ENCODE data around the gene LGALS12.
"Not testable (repeated sequence)": the region's sequence is repeated elsewhere in the genome, so short reads cannot be mapped to it uniquely, and the experiment has no call there.

LGALS12 gene

GRCh38 chr11:63506876-63507275 lies 992 bp downstream of the LGALS12 start:
- DNase-seq, result no peak

GRCh38 chr11:63507511-63507910 lies 1.6 kb downstream of the LGALS12 start:
- no peak for DNase-seq

GRCh38 chr11:63508009-63508408 lies 2.1 kb downstream of the LGALS12 start:
- DNase-seq, result no peak

- no peak for DNase-seq
Measured at GRCh38 chr11:63508745-63509144, 2.9 kb downstream of the LGALS12 start.

GRCh38 chr11:63510360-63511047 lies 4.6 kb downstream of the LGALS12 start:
- DNase-seq, result peak; percentile 59

- DNase-seq, result no peak
Measured at GRCh38 chr11:63511048-63511748, 5.3 kb downstream of the LGALS12 start.

GRCh38 chr11:63512816-63513215 lies 6.9 kb downstream of the LGALS12 start:
- no peak for DNase-seq

GRCh38 chr11:63516109-63516508 lies 10.2 kb downstream of the LGALS12 start:
- no peak for DNase-seq

- no peak for DNase-seq
Measured at GRCh38 chr11:63517156-63517555, 11.3 kb downstream of the LGALS12 start.

- no peak for DNase-seq
Measured at GRCh38 chr11:63518548-63518947, 12.7 kb downstream of the LGALS12 start.

GRCh38 chr11:63520606-63521170 lies 14.8 kb downstream of the LGALS12 start:
- no peak for DNase-seq

- no peak for DNase-seq
Measured at GRCh38 chr11:63521896-63522295, 16.0 kb downstream of the LGALS12 start.

- DNase-seq, result no peak
Measured at GRCh38 chr11:63523151-63523550, 17.3 kb downstream of the LGALS12 start.

GRCh38 chr11:63527667-63528066 lies 21.8 kb downstream of the LGALS12 start:
- no peak for DNase-seq

GRCh38 chr11:63528156-63528555 lies 22.3 kb downstream of the LGALS12 start:
- not testable (repeated sequence) for DNase-seq

- DNase-seq, result not testable (repeated sequence)
Measured at GRCh38 chr11:63528729-63529278, 22.9 kb downstream of the LGALS12 start.

GRCh38 chr11:63529373-63529772 lies 23.5 kb downstream of the LGALS12 start:
- not testable (repeated sequence) for DNase-seq

- no peak for DNase-seq
Measured at GRCh38 chr11:63530021-63530420, 24.1 kb downstream of the LGALS12 start.

- not testable (repeated sequence) for DNase-seq
Measured at GRCh38 chr11:63531074-63531792, 25.3 kb downstream of the LGALS12 start.

GRCh38 chr11:63532117-63532516 lies 26.2 kb downstream of the LGALS12 start:
- DNase-seq, result no peak

GRCh38 chr11:63532799-63533475 lies 27.1 kb downstream of the LGALS12 start:
- DNase-seq, result no peak

- no peak for DNase-seq
Measured at GRCh38 chr11:63534076-63534475, 28.2 kb downstream of the LGALS12 start.
